PFSK-1 (cell line): Measurements from ENCODE around the gene DISC1.

ENCODE experiments used
- FOXP2 ChIP-seq: optimal IDR thresholded peaks from 2 replicates; pipeline ENCODE3; 2011; ENCODE audit warnings: borderline replicate concordance, control low read depth, inconsistent platforms; ENCODE audit not compliant: insufficient read depth; ENCODE audit errors: extremely low read length, extremely low read depth
- POLR2AphosphoS5 ChIP-seq: IDR thresholded peaks from 2 replicates; pipeline ENCODE4 v1.6.1; 2012; ENCODE audit warnings: low read depth, mild to moderate bottlenecking, control low read depth, low read length, moderate library complexity
- SIN3A ChIP-seq: IDR thresholded peaks from 2 replicates; pipeline ENCODE4 v1.6.1; 2012; ENCODE audit warnings: mild to moderate bottlenecking, low read length, moderate library complexity, borderline replicate concordance; ENCODE audit not compliant: insufficient read depth
- TAF1 ChIP-seq: IDR thresholded peaks from 2 replicates; pipeline ENCODE4 v1.6.1; 2012; ENCODE audit warnings: low read length, control low read depth, borderline replicate concordance; ENCODE audit not compliant: insufficient read depth
- TF ChIP-seq, protein P1 (sequence below), 2 experiments: IDR thresholded peaks; 2 replicates each; pipeline versions ENCODE4 v1.6.1 to v1.8.0; 2011 to 2012; ENCODE audit warnings: low read depth in 2 of 2, low read length in 2 of 2, control low read depth in 1 of 2, inconsistent platforms in 1 of 2, mild to moderate bottlenecking in 1 of 2, moderate library complexity in 1 of 2; ENCODE audit not compliant: insufficient read depth in 1 of 2

DISC1 gene

DNA sequence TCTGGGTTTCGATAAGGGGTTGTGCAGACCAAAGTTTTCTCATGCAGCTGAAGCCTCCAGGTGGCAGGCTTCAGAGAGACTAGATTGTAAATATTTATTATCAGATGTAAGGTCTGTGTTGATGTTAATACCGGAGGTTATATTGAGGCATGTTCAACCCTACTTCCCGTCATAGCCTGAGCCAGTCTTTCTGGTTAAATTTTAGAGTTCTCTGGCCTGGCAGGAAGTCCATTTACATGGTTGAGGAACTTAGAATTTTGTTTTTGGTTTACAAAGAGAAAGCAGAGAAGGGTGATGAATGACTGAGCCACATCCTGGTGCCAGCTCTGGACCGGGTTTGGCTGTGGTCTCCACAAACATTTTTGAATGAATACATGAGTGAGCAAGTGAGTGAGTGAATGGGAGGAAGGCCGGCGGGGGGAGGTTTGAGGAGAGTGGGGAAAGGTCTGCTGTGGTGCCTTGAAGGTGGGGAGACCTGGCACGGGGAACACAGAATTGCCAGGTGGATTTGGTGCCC lies 218.5 kb downstream of the DISC1 start:
- TF ChIP-seq SIN3A (no peak), TAF1 (no peak), POLR2AphosphoS5 (no peak), FOXP2 (no peak)
- TF ChIP-seq, protein P1, sequence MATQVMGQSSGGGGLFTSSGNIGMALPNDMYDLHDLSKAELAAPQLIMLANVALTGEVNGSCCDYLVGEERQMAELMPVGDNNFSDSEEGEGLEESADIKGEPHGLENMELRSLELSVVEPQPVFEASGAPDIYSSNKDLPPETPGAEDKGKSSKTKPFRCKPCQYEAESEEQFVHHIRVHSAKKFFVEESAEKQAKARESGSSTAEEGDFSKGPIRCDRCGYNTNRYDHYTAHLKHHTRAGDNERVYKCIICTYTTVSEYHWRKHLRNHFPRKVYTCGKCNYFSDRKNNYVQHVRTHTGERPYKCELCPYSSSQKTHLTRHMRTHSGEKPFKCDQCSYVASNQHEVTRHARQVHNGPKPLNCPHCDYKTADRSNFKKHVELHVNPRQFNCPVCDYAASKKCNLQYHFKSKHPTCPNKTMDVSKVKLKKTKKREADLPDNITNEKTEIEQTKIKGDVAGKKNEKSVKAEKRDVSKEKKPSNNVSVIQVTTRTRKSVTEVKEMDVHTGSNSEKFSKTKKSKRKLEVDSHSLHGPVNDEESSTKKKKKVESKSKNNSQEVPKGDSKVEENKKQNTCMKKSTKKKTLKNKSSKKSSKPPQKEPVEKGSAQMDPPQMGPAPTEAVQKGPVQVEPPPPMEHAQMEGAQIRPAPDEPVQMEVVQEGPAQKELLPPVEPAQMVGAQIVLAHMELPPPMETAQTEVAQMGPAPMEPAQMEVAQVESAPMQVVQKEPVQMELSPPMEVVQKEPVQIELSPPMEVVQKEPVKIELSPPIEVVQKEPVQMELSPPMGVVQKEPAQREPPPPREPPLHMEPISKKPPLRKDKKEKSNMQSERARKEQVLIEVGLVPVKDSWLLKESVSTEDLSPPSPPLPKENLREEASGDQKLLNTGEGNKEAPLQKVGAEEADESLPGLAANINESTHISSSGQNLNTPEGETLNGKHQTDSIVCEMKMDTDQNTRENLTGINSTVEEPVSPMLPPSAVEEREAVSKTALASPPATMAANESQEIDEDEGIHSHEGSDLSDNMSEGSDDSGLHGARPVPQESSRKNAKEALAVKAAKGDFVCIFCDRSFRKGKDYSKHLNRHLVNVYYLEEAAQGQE (IDR thresholded peaks at IDR 0.05; ENCODE audit: insufficient read depth in 1 of 2, low read depth in 2 of 2, low read length in 2 of 2): no peak

DNA sequence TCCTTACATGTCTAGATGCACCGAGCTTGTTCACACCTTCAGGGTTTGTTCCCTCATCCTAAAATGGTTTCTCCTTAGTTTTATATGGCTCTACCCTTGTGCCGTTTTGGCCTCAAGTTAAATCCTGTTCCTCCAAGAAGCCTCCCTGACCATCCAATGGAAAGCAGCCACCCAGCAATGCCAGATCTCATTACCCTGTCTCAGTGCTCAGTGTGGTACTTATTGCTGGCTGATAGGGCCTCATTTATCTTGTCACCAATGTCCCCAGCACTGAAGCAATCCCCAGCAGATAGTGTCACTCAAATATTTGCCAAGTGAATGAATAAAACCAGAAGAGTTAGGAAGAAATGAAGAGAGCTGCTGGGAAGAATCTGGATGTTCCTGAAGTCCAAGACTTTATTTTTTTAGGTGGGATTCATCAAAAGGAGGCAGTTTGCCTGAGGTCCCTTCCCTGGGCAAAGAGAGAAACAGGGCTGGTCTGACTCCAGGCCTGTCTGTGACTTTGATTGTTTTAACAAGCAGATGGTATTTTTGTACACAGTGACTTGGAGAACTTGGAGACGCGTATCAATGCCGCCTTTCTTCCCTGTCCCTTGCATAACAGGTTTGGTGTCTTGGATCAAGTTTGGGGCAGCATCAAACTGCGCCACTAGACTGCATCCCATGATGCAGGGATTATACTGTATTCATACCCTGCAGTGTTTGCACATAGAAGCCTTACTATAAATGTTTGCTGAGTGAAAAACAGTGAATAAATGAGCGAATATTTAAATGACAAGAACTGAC lies 221.2 kb downstream of the DISC1 start:
- TF ChIP-seq FOXP2 (no peak), POLR2AphosphoS5 (no peak), TAF1 (no peak), SIN3A (no peak)
- TF ChIP-seq, protein P1 (IDR thresholded peaks at IDR 0.05; ENCODE audit: insufficient read depth in 1 of 2, low read depth in 2 of 2, low read length in 2 of 2): no peak

DNA sequence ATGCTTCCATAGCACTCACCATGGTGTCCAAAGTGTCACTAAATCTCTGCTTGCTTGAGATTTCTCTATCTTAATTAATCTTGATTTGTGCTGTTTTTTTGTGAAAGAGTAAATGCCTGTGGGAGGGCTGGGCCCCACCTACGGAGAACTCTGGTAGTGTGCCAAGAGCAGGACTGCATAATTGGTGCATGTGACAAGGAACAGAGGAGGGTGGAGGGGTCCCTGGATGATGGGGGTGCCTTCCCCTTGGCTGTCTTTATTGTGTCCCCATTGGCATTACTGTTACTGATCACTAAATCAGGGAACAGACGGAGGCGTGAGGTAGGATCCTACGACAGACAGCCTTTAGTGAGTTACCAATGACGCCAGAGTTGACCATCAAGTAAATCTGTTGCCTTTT lies 223.4 kb downstream of the DISC1 start:
- TF ChIP-seq TAF1: no peak
- TF ChIP-seq, protein P1 (IDR thresholded peaks at IDR 0.05; ENCODE audit: insufficient read depth in 1 of 2, low read depth in 2 of 2, low read length in 2 of 2): no peak
- TF ChIP-seq FOXP2: no peak
- TF ChIP-seq POLR2AphosphoS5: no peak
- TF ChIP-seq SIN3A: no peak

DNA sequence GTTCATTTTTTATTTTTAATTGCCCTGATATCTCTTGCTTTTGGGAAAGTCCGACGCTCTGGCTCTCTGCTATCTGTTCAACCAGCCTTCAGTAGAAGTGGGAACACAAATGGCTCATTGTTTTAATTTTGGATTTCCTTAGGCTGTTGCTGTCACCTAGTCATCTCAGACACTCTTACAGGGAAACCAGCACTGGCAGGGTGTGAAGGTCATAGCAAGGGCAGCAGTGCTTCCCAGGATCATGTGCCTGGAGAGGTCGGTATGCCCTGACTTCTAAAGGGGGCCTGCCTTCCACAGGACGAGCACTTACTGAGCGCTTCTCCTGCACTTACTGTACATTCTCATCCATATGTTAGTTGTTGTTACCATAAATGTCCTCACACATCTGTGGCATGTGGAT lies 224.2 kb downstream of the DISC1 start:
- TF ChIP-seq, protein P1 (IDR thresholded peaks at IDR 0.05; ENCODE audit: insufficient read depth in 1 of 2, low read depth in 2 of 2, low read length in 2 of 2): no peak
- TF ChIP-seq TAF1: no peak
- TF ChIP-seq SIN3A: no peak
- TF ChIP-seq FOXP2: no peak
- TF ChIP-seq POLR2AphosphoS5: no peak
